Subcutaneous preadipocyte (primary cell): ENCODE data around the gene CBS. TPM values are rescaled to one million over a fixed set of nuclear protein-coding genes. Genes with fewer than 3 reads are reported as not detected.

Experiments
- total RNA-seq: library from RNA; depleted of rRNA; stranded (reverse); fragments of >200 nt; gene quantifications from 2 replicates; pipeline ENCODE4 v1.2.3, GENCODE V29; 2012

The CBS gene
- total RNA-seq, result 27.9 and 31.9 TPM in 2 replicates

DNA sequence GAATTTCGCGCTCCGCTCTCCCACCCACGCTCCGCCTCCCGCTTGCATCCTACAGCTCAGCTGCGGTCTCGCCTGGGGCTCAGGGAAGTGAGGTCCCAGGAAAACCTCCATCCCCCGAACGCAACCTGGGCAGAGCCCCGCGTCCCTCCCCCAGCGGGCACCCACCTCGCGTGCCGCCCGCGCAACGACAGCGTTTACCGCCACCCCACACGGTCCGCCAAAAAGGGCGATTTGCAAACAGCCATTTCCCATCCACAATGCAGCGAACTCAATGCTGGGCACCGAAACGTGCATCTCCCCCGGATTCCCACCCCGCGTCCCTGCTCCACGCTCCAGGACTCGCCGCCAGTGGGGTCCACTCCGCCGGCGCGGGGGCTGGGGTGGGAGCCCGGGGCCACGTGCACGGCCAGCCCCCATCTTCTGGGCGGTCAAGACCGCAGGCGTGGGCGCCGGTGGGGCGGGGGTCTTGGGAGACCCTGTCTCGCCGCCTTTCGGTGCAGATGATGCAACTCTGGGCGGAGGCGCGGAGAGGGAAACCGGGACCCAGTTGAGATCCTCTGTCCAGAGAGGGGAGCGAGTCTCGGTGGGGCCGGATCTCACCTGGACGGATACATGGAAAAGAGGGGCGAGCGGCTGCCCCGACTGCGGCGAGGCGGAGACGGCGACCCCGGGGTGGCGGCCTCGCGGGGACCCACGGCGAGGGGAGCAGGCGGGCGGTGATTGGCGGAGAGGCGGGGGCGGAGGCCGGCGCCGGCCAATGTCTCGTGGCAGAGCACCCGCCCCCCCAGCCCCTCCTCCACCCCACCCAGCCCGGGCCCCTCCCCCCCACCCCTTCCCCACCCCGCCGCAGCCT lies at the start of gene CBS:
Gene CBS, minus strand, starts transcription at position 666 of the 853 bp plus-strand sequence. CDS start 3,642 bp downstream, outside the sequence.

DNA sequence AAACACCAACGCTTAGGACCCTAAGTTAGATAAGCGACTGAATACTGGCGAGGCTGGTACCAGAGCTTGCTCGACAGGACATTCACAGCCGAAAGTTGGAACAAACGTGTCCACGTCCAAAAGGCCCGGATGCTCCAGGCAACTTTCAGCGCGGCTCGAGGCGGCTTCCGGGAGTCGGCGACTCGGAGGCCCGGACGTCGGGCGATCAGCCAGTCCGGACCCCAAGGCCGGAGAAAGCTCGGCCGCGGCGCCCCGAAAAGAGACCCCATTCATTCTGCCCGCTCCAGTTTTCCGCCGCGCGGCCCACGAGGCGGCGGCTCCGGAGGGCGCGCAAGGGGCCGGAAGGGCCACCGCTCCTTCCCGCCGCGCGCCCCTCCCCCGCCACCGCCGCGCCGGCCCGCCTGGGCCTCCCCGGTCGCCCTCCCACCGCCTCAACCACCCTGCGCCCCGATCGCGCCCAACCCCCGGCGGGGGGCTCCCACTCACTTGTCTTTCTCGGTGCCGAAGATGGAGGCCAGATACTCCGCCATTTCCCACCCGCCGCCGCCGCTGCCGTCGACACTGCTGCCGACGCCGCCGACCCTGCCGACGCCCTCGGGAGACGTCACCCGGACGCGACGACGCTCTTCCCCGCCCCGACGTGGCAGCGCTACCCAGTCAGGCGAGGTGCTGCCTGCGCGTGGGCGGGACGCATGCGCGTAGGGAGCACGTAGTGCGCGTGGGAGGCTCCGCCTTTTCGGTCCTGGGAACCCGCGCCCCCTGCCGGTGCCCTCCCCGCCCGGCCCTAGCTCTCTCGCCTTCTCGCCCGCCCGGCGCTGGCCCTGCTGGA lies 31.5 kb upstream of the CBS start, which contains the start of gene U2AF1:
Gene U2AF1, minus strand, starts transcription at position 606 of the 829 bp plus-strand sequence. Its CDS starts 76 bp downstream, at position 530.

Other genes starting within 250 kb of the CBS start
- 14.0 and 23.5 TPM in 2 replicates for gene WDR4, start 196.3 kb downstream of the CBS start, total RNA-seq
- 42.4 and 61.0 TPM in 2 replicates for gene NDUFV3, start 182.5 kb downstream of the CBS start, total RNA-seq
- gene ERVH48-1, start 150.2 kb downstream of the CBS start, total RNA-seq, result not detected in 2 replicates
- gene PKNOX1, start 101.3 kb downstream of the CBS start, total RNA-seq, result 12.9 and 18.0 TPM in 2 replicates
- gene U2AF1, start 31.7 kb upstream of the CBS start, total RNA-seq, result 20.9 and 33.0 TPM in 2 replicates
- not detected in 2 replicates for gene CRYAA, start 93.2 kb upstream of the CBS start, total RNA-seq